ENCODE data around the gene VEPH1.

- TF ChIP-seq POLR2A (IDR thresholded peaks at IDR 0.05) (no peak), CTCF (IDR thresholded peaks at IDR 0.05) (no peak)
These were observed 90.8 kb downstream of the VEPH1 start for GRCh38 chr3:157412323-157412855.

Measured in body of pancreas (tissue), 4 donors.